Measurements from ENCODE around the gene EGFR.

EGFR gene

DNA sequence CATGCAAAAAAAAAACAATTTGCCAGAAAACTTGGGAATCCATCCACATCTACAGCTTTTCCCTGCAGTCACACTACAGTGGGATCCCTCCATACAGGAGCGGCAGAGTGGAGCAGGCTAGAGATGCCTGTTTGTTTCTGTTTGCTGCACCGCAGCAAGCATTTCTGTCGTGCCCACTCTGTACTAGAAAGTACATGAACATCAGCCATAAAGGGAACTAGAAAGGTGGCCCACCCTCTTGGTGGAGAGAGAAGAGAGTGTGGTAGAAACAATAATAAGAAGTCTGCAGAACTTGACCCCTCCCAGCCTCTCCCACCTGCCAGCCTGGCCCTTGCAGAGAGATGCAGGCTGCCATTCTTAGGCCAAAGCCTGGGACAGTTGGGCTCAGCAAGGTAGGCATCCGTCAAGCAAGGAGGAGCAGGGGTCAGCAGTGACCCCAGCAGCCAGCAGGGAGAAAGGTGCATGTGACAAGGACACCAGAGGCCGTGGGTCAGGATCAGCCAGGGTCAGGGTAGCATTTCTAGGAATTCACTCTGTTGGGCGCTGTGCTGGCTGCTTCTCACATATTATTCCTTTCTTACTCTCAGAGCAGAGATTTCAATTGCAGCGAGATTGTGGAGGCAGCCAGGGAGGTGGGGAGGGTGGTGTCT lies 171.8 kb downstream of the EGFR start:
- Mint-ChIP-seq H3K4me1 (ENCODE audit: low read depth) (no peaks in the 10 kb centered on the region), H3K27ac (no peak overlapping the region), H3K27me3 (peaks cover 6% of the 10 kb centered on the region), H3K4me3 (no peak overlapping the region), H3K36me3 (ENCODE audit: low read depth) (no peaks in the 10 kb centered on the region), H3K9me3 (no peaks in the 10 kb centered on the region)

DNA sequence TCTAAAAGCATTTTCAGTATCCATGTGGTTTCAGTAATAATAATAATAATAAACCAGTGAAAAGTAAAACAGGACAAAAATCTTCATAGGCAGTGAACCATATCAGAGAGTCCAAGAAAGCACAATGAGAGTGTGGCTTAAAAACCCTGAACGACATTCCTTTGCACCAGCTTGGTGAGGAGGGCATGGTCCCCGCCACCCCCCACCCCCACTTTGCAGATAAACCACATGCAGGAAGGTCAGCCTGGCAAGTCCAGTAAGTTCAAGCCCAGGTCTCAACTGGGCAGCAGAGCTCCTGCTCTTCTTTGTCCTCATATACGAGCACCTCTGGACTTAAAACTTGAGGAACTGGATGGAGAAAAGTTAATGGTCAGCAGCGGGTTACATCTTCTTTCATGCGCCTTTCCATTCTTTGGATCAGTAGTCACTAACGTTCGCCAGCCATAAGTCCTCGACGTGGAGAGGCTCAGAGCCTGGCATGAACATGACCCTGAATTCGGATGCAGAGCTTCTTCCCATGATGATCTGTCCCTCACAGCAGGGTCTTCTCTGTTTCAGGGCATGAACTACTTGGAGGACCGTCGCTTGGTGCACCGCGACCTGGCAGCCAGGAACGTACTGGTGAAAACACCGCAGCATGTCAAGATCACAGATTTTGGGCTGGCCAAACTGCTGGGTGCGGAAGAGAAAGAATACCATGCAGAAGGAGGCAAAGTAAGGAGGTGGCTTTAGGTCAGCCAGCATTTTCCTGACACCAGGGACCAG lies 172.5 kb downstream of the EGFR start:
- peaks cover 9% of the 10 kb centered on the region for H3K27me3 Mint-ChIP-seq
- no peaks in the 10 kb centered on the region for H3K9me3 Mint-ChIP-seq
- no peak overlapping the region for H3K4me3 Mint-ChIP-seq
- H3K27ac Mint-ChIP-seq = no peak overlapping the region
- no peaks in the 10 kb centered on the region for H3K36me3 Mint-ChIP-seq (ENCODE audit: low read depth)
- H3K4me1 Mint-ChIP-seq (ENCODE audit: low read depth) = no peaks in the 10 kb centered on the region

DNA sequence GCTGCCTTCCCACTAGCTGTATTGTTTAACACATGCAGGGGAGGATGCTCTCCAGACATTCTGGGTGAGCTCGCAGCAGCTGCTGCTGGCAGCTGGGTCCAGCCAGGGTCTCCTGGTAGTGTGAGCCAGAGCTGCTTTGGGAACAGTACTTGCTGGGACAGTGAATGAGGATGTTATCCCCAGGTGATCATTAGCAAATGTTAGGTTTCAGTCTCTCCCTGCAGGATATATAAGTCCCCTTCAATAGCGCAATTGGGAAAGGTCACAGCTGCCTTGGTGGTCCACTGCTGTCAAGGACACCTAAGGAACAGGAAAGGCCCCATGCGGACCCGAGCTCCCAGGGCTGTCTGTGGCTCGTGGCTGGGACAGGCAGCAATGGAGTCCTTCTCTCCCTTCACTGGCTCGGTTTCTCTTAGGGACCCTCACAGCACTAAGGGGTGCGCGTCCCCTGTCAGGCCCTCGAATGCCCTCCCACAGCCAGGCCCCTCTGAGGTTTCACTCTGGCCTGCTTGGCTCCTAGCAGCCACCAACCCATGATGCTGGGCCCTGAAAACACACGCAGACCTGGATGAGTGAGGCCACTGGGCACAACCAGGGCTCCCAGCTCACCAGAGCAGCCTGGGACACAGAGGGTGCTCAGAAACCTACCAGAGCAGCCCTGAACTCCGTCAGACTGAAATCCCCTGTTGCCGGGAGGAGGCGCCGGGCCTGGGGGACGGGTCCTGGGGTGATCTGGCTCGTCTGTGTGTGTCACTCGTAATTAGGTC lies 173.3 kb downstream of the EGFR start:
- Mint-ChIP-seq H3K4me1 (ENCODE audit: low read depth) (no peaks in the 10 kb centered on the region), H3K36me3 (ENCODE audit: low read depth) (no peaks in the 10 kb centered on the region), H3K27ac (no peak overlapping the region), H3K9me3 (no peaks in the 10 kb centered on the region), H3K27me3 (peaks cover 11% of the 10 kb centered on the region), H3K4me3 (no peak overlapping the region)

DNA sequence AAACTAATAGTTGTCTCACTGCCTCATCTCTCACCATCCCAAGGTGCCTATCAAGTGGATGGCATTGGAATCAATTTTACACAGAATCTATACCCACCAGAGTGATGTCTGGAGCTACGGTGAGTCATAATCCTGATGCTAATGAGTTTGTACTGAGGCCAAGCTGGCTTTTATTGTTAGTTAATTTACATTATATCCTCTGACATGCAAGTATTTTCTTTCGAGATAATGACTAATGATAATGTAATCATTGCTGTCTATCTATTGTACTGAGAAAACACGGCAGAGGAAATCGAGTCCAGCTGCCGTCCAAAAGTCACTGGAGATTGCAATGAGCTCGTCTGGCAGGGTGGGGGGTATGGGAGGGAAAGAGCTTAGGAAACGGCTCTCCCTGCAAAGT lies 173.9 kb downstream of the EGFR start:
- Mint-ChIP-seq H3K4me1 (ENCODE audit: low read depth) (no peaks in the 10 kb centered on the region), H3K36me3 (ENCODE audit: low read depth) (no peaks in the 10 kb centered on the region), H3K9me3 (no peaks in the 10 kb centered on the region), H3K27ac (no peak overlapping the region), H3K4me3 (no peak overlapping the region), H3K27me3 (peaks cover 11% of the 10 kb centered on the region)

DNA sequence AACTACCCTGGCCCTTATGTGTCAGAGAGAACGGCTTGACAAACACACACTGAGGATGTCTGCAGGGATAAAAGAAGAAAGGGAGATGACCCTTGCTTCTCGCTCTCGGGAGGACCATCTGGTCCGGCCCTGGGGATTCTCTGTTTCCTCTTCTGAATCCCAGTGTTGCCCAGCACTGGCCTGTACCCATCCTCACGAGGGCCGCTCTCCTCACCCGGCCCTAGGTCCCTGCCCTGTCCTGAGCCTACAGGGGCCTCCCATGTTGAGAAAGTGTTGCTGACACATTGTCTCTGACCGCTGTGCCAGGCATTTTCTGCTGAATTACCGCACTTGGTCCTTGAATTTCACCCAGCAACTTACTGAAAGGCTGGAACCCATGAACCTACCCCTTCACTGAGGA lies 174.4 kb downstream of the EGFR start:
- Mint-ChIP-seq H3K36me3 (ENCODE audit: low read depth) (no peaks in the 10 kb centered on the region), H3K27ac (no peak overlapping the region), H3K4me3 (no peak overlapping the region), H3K27me3 (peaks cover 11% of the 10 kb centered on the region), H3K9me3 (no peaks in the 10 kb centered on the region), H3K4me1 (ENCODE audit: low read depth) (no peaks in the 10 kb centered on the region)

DNA sequence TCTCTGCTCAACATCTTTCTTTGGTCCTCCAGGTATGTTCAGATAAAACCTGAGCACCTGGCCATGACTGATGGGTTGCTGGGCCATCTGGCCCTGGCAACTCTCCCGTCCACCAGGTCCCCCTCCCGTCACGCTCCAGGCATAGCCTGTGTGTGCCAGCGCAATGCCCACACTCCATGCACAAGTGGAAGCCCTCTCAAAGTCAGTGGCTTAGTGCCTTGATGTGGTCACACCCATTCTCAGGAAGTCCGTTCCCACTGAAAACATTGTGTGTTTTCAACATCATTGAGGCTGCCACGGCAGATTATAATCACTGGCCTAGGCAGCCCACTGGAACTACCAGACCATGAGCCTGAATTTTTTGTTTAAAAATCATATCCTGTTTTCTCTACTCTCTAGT lies 175.7 kb downstream of the EGFR start:
- H3K9me3 Mint-ChIP-seq = no peaks in the 10 kb centered on the region
- no peaks in the 10 kb centered on the region for H3K36me3 Mint-ChIP-seq (ENCODE audit: low read depth)
- H3K4me3 Mint-ChIP-seq = no peak overlapping the region
- no peaks in the 10 kb centered on the region for H3K4me1 Mint-ChIP-seq (ENCODE audit: low read depth)
- H3K27me3 Mint-ChIP-seq = peaks cover 12% of the 10 kb centered on the region
- H3K27ac Mint-ChIP-seq = no peak overlapping the region

DNA sequence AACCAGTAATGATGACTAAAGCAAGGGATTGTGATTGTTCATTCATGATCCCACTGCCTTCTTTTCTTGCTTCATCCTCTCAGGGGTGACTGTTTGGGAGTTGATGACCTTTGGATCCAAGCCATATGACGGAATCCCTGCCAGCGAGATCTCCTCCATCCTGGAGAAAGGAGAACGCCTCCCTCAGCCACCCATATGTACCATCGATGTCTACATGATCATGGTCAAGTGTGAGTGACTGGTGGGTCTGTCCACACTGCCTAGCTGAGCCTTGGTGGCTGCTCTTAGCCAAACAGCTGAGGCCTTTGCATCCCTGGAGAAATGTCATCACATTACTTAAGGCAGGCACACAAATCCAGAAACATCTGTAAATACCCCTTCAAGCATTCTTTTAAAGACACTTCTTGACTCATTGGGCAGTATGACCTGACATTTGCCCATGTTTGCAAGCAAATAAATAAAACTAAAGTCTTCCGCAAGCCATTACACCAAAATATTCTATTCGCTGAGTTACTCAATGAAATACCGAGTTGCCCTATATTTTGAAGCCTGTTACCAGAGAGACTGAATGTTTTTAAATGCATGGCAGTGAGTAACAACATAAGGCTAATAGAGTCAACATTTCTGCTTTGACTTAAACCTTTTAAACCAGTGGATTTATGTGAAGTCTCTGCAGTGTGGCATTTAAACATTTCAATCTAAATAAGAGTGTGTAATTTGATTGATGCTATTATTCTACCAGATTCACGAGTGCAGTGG lies 180.0 kb downstream of the EGFR start:
- Mint-ChIP-seq H3K4me3 (no peak overlapping the region), H3K27ac (no peak overlapping the region), H3K27me3 (peaks cover 9% of the 10 kb centered on the region), H3K36me3 (ENCODE audit: low read depth) (no peaks in the 10 kb centered on the region), H3K9me3 (no peaks in the 10 kb centered on the region), H3K4me1 (ENCODE audit: low read depth) (no peaks in the 10 kb centered on the region)

DNA sequence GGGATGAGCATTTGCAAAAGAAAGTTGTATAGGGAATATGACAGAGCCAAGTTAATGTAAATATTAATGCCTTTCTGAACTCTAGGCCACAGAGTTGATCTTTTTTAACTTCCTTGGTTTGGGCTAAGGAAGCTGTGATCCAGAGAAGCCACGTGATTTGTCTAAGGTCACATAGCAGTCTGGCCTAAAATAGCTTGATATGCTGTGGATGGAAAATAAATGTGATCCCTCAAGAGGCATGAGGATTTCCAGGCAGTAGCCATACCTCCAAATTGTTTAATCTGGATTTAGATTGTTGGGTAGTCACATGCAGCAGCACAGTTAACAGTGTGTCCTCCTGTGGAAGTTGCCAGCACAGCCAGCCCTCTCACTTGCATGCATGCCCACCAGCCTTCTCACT lies 180.6 kb downstream of the EGFR start:
- H3K27me3 Mint-ChIP-seq = peaks cover 9% of the 10 kb centered on the region
- no peak overlapping the region for H3K4me3 Mint-ChIP-seq
- no peak overlapping the region for H3K27ac Mint-ChIP-seq
- H3K36me3 Mint-ChIP-seq (ENCODE audit: low read depth) = no peaks in the 10 kb centered on the region
- no peaks in the 10 kb centered on the region for H3K9me3 Mint-ChIP-seq
- H3K4me1 Mint-ChIP-seq (ENCODE audit: low read depth) = no peaks in the 10 kb centered on the region

DNA sequence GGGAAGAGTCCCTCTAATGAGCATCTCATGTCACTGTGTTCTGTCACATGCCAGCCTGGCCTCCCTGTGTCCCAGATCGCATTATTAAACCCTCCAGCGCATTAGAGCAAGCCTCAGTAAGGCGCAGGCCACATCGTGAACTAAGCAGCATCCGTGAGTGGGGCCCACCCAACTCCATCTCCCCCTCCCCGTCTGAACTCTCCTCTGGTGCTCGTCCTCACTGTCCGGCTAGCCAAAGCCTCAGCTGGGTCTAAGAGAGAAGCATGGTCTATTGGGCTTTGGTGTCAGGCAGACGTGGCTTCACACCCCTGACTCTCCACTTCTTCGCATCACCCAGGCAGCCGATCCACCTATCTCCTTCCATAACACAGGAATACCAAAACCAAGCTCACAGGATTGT lies 181.6 kb downstream of the EGFR start:
- no peak overlapping the region for H3K4me3 Mint-ChIP-seq
- H3K27me3 Mint-ChIP-seq = peaks cover 9% of the 10 kb centered on the region
- H3K9me3 Mint-ChIP-seq = no peaks in the 10 kb centered on the region
- no peak overlapping the region for H3K27ac Mint-ChIP-seq
- H3K36me3 Mint-ChIP-seq (ENCODE audit: low read depth) = no peaks in the 10 kb centered on the region
- no peaks in the 10 kb centered on the region for H3K4me1 Mint-ChIP-seq (ENCODE audit: low read depth)

DNA sequence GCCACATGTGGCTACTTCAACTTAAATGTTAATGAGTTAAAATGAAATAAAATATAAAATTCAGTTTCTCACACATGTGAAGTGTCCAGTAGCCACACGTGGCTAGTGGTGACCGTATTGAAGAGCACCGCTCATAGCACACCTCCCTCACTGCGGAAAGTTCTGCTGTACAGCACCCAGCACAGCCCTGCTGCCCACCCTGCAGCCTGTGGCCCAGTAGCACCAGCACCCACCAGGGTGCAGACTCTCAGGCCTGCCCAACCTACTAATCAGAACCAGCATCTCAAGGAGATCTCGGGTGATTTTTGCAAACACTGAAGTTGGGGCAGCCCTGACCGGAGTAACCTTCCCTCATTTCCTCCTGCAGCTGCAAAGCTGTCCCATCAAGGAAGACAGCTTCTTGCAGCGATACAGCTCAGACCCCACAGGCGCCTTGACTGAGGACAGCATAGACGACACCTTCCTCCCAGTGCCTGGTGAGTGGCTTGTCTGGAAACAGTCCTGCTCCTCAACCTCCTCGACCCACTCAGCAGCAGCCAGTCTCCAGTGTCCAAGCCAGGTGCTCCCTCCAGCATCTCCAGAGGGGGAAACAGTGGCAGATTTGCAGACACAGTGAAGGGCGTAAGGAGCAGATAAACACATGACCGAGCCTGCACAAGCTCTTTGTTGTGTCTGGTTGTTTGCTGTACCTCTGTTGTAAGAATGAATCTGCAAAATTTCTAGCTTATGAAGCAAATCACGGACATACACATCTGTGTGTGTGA lies 183.5 kb downstream of the EGFR start:
- Mint-ChIP-seq H3K9me3 (no peaks in the 10 kb centered on the region), H3K4me1 (ENCODE audit: low read depth) (no peaks in the 10 kb centered on the region), H3K4me3 (no peak overlapping the region), H3K27ac (no peak overlapping the region), H3K36me3 (ENCODE audit: low read depth) (no peaks in the 10 kb centered on the region), H3K27me3 (peaks cover 5% of the 10 kb centered on the region)

DNA sequence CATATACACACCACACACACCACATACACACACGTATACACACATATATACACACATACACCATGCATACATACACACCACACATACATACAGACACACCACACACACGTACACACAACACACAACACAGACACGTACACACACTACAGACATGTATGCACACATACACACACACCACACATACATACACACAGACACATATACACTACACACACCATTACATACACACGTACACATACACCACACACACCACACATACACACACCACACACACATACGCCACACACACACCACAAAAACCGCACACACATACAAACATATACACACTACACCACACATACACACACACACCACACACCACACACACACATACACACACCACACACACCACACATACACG lies 184.5 kb downstream of the EGFR start:
- H3K9me3 Mint-ChIP-seq = no peaks in the 10 kb centered on the region
- no peaks in the 10 kb centered on the region for H3K4me1 Mint-ChIP-seq (ENCODE audit: low read depth)
- H3K27me3 Mint-ChIP-seq = peaks cover 5% of the 10 kb centered on the region
- no peak overlapping the region for H3K4me3 Mint-ChIP-seq
- H3K27ac Mint-ChIP-seq = no peak overlapping the region
- H3K36me3 Mint-ChIP-seq (ENCODE audit: low read depth) = no peaks in the 10 kb centered on the region

DNA sequence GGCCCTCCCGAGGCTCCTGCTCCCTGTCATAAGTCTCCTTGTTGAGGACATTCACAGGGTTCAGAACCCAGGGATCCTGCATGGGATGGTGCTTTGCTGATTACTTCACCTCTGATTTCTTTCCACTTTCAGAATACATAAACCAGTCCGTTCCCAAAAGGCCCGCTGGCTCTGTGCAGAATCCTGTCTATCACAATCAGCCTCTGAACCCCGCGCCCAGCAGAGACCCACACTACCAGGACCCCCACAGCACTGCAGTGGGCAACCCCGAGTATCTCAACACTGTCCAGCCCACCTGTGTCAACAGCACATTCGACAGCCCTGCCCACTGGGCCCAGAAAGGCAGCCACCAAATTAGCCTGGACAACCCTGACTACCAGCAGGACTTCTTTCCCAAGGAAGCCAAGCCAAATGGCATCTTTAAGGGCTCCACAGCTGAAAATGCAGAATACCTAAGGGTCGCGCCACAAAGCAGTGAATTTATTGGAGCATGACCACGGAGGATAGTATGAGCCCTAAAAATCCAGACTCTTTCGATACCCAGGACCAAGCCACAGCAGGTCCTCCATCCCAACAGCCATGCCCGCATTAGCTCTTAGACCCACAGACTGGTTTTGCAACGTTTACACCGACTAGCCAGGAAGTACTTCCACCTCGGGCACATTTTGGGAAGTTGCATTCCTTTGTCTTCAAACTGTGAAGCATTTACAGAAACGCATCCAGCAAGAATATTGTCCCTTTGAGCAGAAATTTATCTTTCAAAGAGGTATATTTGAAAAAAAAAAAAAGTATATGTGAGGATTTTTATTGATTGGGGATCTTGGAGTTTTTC lies 186.5 kb downstream of the EGFR start:
- H3K4me3 Mint-ChIP-seq = no peak overlapping the region
- H3K36me3 Mint-ChIP-seq (ENCODE audit: low read depth) = no peaks in the 10 kb centered on the region
- H3K9me3 Mint-ChIP-seq = no peaks in the 10 kb centered on the region
- no peaks in the 10 kb centered on the region for H3K27me3 Mint-ChIP-seq
- H3K27ac Mint-ChIP-seq = no peak overlapping the region
- no peaks in the 10 kb centered on the region for H3K4me1 Mint-ChIP-seq (ENCODE audit: low read depth)

DNA sequence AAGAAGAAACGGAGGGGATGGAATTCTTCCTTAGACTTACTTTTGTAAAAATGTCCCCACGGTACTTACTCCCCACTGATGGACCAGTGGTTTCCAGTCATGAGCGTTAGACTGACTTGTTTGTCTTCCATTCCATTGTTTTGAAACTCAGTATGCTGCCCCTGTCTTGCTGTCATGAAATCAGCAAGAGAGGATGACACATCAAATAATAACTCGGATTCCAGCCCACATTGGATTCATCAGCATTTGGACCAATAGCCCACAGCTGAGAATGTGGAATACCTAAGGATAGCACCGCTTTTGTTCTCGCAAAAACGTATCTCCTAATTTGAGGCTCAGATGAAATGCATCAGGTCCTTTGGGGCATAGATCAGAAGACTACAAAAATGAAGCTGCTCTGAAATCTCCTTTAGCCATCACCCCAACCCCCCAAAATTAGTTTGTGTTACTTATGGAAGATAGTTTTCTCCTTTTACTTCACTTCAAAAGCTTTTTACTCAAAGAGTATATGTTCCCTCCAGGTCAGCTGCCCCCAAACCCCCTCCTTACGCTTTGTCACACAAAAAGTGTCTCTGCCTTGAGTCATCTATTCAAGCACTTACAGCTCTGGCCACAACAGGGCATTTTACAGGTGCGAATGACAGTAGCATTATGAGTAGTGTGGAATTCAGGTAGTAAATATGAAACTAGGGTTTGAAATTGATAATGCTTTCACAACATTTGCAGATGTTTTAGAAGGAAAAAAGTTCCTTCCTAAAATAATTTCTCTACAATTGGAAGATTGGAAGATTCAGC lies 187.6 kb downstream of the EGFR start:
- Mint-ChIP-seq H3K27ac (no peak overlapping the region), H3K9me3 (no peaks in the 10 kb centered on the region), H3K36me3 (ENCODE audit: low read depth) (no peaks in the 10 kb centered on the region), H3K27me3 (no peaks in the 10 kb centered on the region), H3K4me1 (ENCODE audit: low read depth) (no peaks in the 10 kb centered on the region), H3K4me3 (no peak overlapping the region)

All from stimulated activated naive CD8-positive, alpha-beta T cell treated with anti-CD3 and anti-CD28 coated beads, Interleukin-15, Interleukin-2, amounts not matched to agents 100 ng/mL and 50 ng/mL, for 24 hours (primary cell).